NCI-H1694 (cell line): ENCODE measurements around the gene FIGNL1.

Experiments
- DNase-seq: peaks from one replicate; lab custom pipeline; 2025; lab: John Stamatoyannopoulos, UW

FIGNL1 gene

GRCh38 chr7:50397320-50397970, 52.7 kb downstream of the FIGNL1 start:
- DNase-seq, result no peak

- no peak for DNase-seq
These were observed 53.3 kb downstream of the FIGNL1 start for GRCh38 chr7:50396856-50397255.

GRCh38 chr7:50394315-50394714, 55.8 kb downstream of the FIGNL1 start:
- no peak for DNase-seq
